HG03280 (cell line): ENCODE data around the gene DAGLB.
"Not testable (repeated sequence)": the region's sequence is repeated elsewhere in the genome, so short reads cannot be mapped to it uniquely, and the experiment has no call there.

Experiments used
- ATAC-seq: cut with Tn5 transposase; IDR thresholded peaks from one replicate; pipeline ENCODE4 v1.9.1; 2021; ENCODE audit warnings: mild to moderate bottlenecking, moderate library complexity; ENCODE audit not compliant: unreplicated experiment

Gene DAGLB

GRCh38 chr7:6378556-6378955, 69.2 kb downstream of the DAGLB start:
- ATAC-seq = not testable (repeated sequence)

GRCh38 chr7:6376820-6377219, 70.9 kb downstream of the DAGLB start:
- ATAC-seq = no peak

GRCh38 chr7:6375348-6376101, 72.2 kb downstream of the DAGLB start:
- no peak for ATAC-seq

- no peak for ATAC-seq
Observed at GRCh38 chr7:6367701-6368211, 80.0 kb downstream of the DAGLB start.

GRCh38 chr7:6365451-6365850, 82.3 kb downstream of the DAGLB start:
- no peak for ATAC-seq

GRCh38 chr7:6360841-6361240, 86.9 kb downstream of the DAGLB start:
- ATAC-seq = no peak

- no peak for ATAC-seq
Observed at GRCh38 chr7:6359734-6360133, 88.0 kb downstream of the DAGLB start.
